IMR-90 (cell line): ENCODE results near the gene MRPL49.

ENCODE experiments used
- CEBPB ChIP-seq: IDR thresholded peaks from 2 replicates; pipeline ENCODE4 v1.6.1; 2012; ENCODE audit warnings: low read depth, low read length, improper control_type of control experiment
- CHD1 ChIP-seq: IDR thresholded peaks from 2 replicates; pipeline ENCODE4 v1.6.1; 2012; ENCODE audit warnings: low read depth, low read length, improper control_type of control experiment
- CTCF ChIP-seq: conservative IDR thresholded peaks from 2 replicates; pipeline ENCODE4 v1.5.1; 2012; ENCODE audit warnings: mild to moderate bottlenecking, low read depth, low read length, improper control_type of control experiment
- ELK1 ChIP-seq: fragments of 150-350 bp; IDR thresholded peaks from 2 replicates; pipeline ENCODE4 v1.6.1; 2016; ENCODE audit warnings: low read depth, mild to moderate bottlenecking, low read length, moderate library complexity, borderline replicate concordance
- FOS ChIP-seq: fragments of 150-350 bp; IDR thresholded peaks from 2 replicates; pipeline ENCODE4 v1.6.1; 2016; ENCODE audit warnings: low read depth, low read length
- MAZ ChIP-seq: IDR thresholded peaks from 2 replicates; pipeline ENCODE4 v1.6.1; 2012; ENCODE audit warnings: low read depth, mild to moderate bottlenecking, low read length, improper control_type of control experiment, moderate library complexity, borderline replicate concordance
- POLR2A ChIP-seq: IDR thresholded peaks from 2 replicates; pipeline ENCODE4 v1.6.1; 2012; ENCODE audit warnings: mild to moderate bottlenecking, low read depth, low read length
- RAD21 ChIP-seq: IDR thresholded peaks from 2 replicates; pipeline ENCODE4 v1.6.1; 2012; ENCODE audit warnings: low read length, improper control_type of control experiment
- RCOR1 ChIP-seq: IDR thresholded peaks from 2 replicates; pipeline ENCODE4 v1.6.1; 2012; ENCODE audit warnings: mild to moderate bottlenecking, low read length, improper control_type of control experiment; ENCODE audit not compliant: insufficient replicate concordance
- RFX5 ChIP-seq: IDR thresholded peaks from 2 replicates; pipeline ENCODE4 v1.8.0; 2012; ENCODE audit warnings: low read depth, mild to moderate bottlenecking, low read length, moderate library complexity
- SMC3 ChIP-seq: fragments of 150-350 bp; IDR thresholded peaks from 2 replicates; pipeline ENCODE4 v1.6.1; 2016; ENCODE audit warnings: low read depth, mild to moderate bottlenecking, antibody characterized with exemption, low read length, moderate library complexity
- TF ChIP-seq, protein P1 (sequence below): fragments of 150-350 bp; IDR thresholded peaks from 2 replicates; pipeline ENCODE4 v1.6.1; 2017; ENCODE audit warnings: mild to moderate bottlenecking, antibody characterized with exemption, low read length, low read depth

DNA sequence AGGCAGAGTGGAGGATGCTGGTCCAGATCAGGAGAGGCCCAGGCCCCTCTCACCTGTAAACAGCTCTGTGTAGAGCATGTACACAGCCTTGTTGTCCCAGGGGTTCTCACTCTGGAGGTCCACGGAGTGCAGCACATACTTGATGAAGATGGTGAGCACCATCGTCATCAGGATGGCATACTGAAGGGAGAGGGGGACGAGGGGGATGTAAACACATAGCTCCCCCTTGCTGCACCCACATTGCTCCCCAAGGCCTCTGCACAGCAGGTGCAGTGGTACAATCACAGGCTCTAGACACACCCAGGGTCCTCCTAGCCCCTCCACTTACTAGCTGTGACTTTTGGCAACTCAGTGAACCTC, 9.3 kb downstream of the MRPL49 start:
- TF ChIP-seq POLR2A (no peak), CTCF (no peak), RCOR1 (no peak), SMC3 (no peak), ELK1 (no peak), CEBPB (no peak), RFX5 (no peak), RAD21 (no peak), CHD1 (no peak), FOS (no peak), MAZ (no peak)
- TF ChIP-seq, protein P1, sequence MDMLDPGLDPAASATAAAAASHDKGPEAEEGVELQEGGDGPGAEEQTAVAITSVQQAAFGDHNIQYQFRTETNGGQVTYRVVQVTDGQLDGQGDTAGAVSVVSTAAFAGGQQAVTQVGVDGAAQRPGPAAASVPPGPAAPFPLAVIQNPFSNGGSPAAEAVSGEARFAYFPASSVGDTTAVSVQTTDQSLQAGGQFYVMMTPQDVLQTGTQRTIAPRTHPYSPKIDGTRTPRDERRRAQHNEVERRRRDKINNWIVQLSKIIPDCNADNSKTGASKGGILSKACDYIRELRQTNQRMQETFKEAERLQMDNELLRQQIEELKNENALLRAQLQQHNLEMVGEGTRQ = no peak
